Vagina (tissue), 2 donors: Measurements from ENCODE around the gene GOLIM4. TPM values are rescaled to one million over a fixed set of nuclear protein-coding genes. Genes with fewer than 3 reads are reported as not detected.
"Not testable (repeated sequence)": the region's sequence is repeated elsewhere in the genome, so short reads cannot be mapped to it uniquely, and the experiment has no call there.

Source experiments
- DNase-seq, 2 donors: peaks; one replicate each; pipeline ENCODE4 v3.0.0-alpha.2; 2017; ENCODE audit errors: extremely low spot score in 2 of 2
- H3K27ac ChIP-seq: fragments of 200-600 bp; sonication (generic); one replicate; pipeline ENCODE4 v1.5.1; 2019
- H3K27me3 ChIP-seq: fragments of 200-600 bp; sonication (generic); one replicate; pipeline ENCODE4 v1.5.1; 2019
- H3K36me3 ChIP-seq, 2 donors: fragments of 200-600 bp; sonication (generic); one replicate each; pipeline ENCODE4 v1.5.1; 2017 to 2019
- H3K4me1 ChIP-seq: fragments of 200-600 bp; sonication (generic); one replicate; pipeline ENCODE4 v1.5.1; 2019
- H3K4me3 ChIP-seq, 2 donors: fragments of 200-600 bp; sonication (generic); 1 replicate in 1 of 2; 2 replicates in 1 of 2; pipeline ENCODE4 v1.5.1; 2016 to 2019
- H3K9me3 ChIP-seq: fragments of 200-600 bp; sonication (generic); one replicate; pipeline ENCODE4 v1.5.1; 2019
- POLR2A ChIP-seq, 2 donors: fragments of 450-650 bp; IDR thresholded peaks; one replicate each; pipeline ENCODE4 v1.6.1; 2017; ENCODE audit warnings: antibody characterized with exemption in 2 of 2, mild to moderate bottlenecking in 2 of 2, moderate library complexity in 2 of 2
- POLR2AphosphoS5 ChIP-seq, 2 donors: sonication (generic); formaldehyde crosslinking; IDR thresholded peaks; one replicate each; pipeline ENCODE4 v1.9.0; 2017; ENCODE audit warnings: antibody characterized with exemption in 2 of 2, mild to moderate bottlenecking in 2 of 2, low read depth in 1 of 2; ENCODE audit not compliant: insufficient read depth in 1 of 2
- intact Hi-C: fragments of 100-400 bp; cut with DNase I; formaldehyde crosslinking; loops from one replicate; pipeline ENCODE4 v1.15.1; 2023
- total RNA-seq: library from RNA; depleted of rRNA; stranded (reverse); fragments of >200 nt; gene quantifications from one replicate; pipeline ENCODE4 v1.2.3, GENCODE V29; 2016
- TF ChIP-seq, protein P1 (sequence below), 3 experiments: fragments of 450-650 bp in 2 of 3; fragments of 200-600 bp in 1 of 3; sonication (generic) in 1 of 3; IDR thresholded peaks; one replicate each; pipeline ENCODE4 v1.5.1; 2017 to 2019; ENCODE audit warnings: antibody characterized with exemption in 3 of 3, mild to moderate bottlenecking in 2 of 3, moderate library complexity in 2 of 3

Gene GOLIM4
- total RNA-seq, 1 donor from 2014 or later = 36.8 TPM

DNA sequence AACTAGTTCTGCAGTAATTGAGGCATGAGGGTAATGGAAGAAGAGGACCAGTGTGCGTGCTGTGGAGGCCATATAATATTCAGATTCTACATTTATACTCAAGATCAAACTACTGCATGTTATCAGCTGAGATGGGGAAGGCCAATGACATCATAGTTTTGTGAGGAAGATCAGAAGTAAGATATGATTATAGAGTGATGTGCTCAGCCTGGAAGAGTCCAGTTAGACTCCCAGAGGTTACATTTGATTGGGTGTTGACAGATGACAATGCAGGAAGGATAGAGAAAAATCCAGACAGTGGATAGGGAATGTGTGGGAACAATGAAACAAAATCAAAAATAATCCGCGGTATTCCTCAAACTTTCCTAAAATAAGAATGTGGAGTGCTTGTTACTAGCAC, 35.4 kb downstream of the GOLIM4 start:
- Histone ChIP-seq H3K4me1 (peaks cover 12% of the 10 kb centered on the region), H3K36me3 (no peaks in the 10 kb centered on the region), H3K27me3 (no peaks in the 10 kb centered on the region), H3K4me3 (no peak overlapping the region), H3K27ac (no peak overlapping the region), H3K9me3 (no peaks in the 10 kb centered on the region)
- no peak for TF ChIP-seq POLR2A (IDR thresholded peaks at IDR 0.05)
- TF ChIP-seq POLR2AphosphoS5 (IDR thresholded peaks at IDR 0.05; ENCODE audit: insufficient read depth in 1 of 2, low read depth in 1 of 2) = no peak
- TF ChIP-seq, protein P1, sequence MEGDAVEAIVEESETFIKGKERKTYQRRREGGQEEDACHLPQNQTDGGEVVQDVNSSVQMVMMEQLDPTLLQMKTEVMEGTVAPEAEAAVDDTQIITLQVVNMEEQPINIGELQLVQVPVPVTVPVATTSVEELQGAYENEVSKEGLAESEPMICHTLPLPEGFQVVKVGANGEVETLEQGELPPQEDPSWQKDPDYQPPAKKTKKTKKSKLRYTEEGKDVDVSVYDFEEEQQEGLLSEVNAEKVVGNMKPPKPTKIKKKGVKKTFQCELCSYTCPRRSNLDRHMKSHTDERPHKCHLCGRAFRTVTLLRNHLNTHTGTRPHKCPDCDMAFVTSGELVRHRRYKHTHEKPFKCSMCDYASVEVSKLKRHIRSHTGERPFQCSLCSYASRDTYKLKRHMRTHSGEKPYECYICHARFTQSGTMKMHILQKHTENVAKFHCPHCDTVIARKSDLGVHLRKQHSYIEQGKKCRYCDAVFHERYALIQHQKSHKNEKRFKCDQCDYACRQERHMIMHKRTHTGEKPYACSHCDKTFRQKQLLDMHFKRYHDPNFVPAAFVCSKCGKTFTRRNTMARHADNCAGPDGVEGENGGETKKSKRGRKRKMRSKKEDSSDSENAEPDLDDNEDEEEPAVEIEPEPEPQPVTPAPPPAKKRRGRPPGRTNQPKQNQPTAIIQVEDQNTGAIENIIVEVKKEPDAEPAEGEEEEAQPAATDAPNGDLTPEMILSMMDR (IDR thresholded peaks at IDR 0.05) = no peak
- no peak for DNase-seq
- intact Hi-C loops = no loop called here

DNA sequence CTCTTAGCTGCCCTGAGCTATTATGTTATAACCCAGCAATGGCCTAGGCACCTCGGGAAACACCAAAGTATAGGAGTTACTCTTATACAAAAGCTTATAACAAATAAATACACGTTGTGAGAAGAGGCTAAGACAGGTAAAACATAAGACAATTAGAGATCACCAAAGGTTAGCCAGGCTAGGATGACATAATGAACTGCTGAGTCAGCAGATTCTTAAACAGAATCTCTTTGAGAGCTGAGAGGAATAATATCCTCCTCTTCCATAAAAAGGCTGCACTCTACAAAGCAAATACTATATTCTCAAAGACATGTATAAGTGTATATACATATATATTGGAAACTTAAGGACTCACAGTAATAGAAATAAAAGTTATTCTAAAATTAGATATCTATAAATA, 37.2 kb downstream of the GOLIM4 start:
- Histone ChIP-seq H3K27ac (no peak overlapping the region), H3K27me3 (no peaks in the 10 kb centered on the region), H3K4me3 (no peak overlapping the region), H3K4me1 (peaks cover 4% of the 10 kb centered on the region), H3K9me3 (no peaks in the 10 kb centered on the region), H3K36me3 (no peaks in the 10 kb centered on the region)
- no peak for DNase-seq
- TF ChIP-seq POLR2A (IDR thresholded peaks at IDR 0.05) = no peak
- TF ChIP-seq, protein P1 (IDR thresholded peaks at IDR 0.05) = no peak
- intact Hi-C loops = no loop called here

DNA sequence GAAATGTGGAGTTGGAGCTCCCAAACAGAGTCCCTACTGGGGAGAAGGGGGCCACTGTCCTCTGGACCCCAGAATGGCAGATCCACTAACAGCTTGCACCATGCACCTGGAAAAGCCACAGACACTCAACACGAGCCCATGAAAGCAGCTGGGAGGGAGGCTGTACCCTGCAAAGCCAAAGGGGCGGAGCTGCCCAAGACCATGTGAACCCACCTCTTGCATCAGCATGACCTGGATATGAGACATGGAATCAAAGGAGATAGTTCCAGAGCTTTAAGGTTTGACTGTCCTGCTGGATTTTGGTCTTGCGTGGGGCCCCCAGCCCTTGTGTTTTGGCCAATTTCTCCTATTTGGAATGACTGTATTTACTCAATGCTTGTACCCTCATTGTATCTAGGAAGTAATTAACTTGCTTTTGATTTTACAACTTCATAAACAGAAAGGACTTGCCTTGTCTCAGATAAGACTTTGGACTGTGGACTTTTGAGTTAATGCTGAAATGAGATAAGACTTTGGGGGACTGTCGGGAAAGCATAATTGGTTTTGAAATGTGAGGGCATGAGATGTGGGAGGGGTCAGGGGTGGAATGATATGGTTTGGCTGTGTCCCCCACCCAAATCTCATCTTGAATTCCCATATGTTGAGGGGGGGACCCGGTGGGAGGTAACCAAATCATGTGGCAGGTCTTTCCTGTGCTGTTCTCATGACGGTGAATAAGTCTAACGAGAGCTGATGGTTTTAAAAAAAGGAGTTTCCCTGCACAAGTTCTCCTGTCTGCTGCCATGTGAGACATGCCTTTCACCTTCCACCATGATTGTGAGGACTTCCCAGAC, 39.1 kb downstream of the GOLIM4 start:
- H3K36me3 ChIP-seq, H3K4me3 ChIP-seq, DNase-seq, H3K27ac ChIP-seq, H3K4me1 ChIP-seq, H3K27me3 ChIP-seq, H3K9me3 ChIP-seq, intact Hi-C loops: not testable (repeated sequence)

DNA sequence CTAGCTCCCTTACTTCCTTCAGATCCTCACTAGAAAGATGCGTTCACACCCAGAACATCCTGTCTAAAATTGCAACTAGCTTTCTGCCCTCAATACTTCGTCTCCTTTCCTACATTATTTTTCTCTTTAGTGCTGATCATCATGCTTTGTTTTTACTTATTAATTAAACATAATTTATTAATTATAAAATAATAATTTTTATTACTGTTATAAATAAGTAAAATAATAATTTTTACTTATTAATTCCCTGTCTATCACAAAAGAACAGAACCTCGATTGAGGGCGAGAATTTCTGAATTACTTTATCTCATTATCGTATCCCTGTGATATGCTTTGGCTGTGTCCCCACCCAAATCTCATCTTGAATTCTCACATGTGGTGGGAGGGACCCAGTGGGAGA, 41.3 kb downstream of the GOLIM4 start:
- no peak overlapping the region for H3K4me3 ChIP-seq
- no peaks in the 10 kb centered on the region for H3K36me3 ChIP-seq
- H3K27ac ChIP-seq = no peak overlapping the region
- no peak for DNase-seq
- no peaks in the 10 kb centered on the region for H3K9me3 ChIP-seq
- no peak for TF ChIP-seq POLR2AphosphoS5 (IDR thresholded peaks at IDR 0.05; ENCODE audit: insufficient read depth in 1 of 2, low read depth in 1 of 2)
- TF ChIP-seq POLR2A (IDR thresholded peaks at IDR 0.05) = no peak
- TF ChIP-seq, protein P1 (IDR thresholded peaks at IDR 0.05) = no peak
- peaks cover 14% of the 10 kb centered on the region for H3K4me1 ChIP-seq
- intact Hi-C loops = no loop called here
- H3K27me3 ChIP-seq = no peaks in the 10 kb centered on the region

DNA sequence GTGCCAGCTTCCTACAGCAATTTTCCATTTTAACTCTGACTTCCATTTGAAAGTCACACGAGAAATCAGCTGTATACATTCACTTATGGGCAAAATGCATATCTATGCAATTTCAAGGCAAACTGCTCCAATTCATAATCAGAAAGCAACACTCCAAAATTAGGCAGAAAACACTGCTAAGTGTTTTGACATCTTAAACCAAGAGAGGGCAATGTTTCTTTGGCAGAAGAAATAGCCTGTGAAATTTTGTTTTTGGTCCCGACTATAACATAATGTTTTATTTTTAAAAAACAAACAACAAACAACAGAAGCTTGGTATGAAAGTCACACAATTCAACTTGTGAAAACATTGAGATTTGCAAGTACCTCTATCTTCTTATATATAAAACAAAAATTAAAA, 42.6 kb downstream of the GOLIM4 start:
- no peaks in the 10 kb centered on the region for H3K9me3 ChIP-seq
- TF ChIP-seq, protein P1 (IDR thresholded peaks at IDR 0.05) = no peak
- TF ChIP-seq POLR2AphosphoS5 (IDR thresholded peaks at IDR 0.05; ENCODE audit: insufficient read depth in 1 of 2, low read depth in 1 of 2) = no peak
- TF ChIP-seq POLR2A (IDR thresholded peaks at IDR 0.05) = no peak
- peaks cover 17% of the 10 kb centered on the region for H3K4me1 ChIP-seq
- H3K27me3 ChIP-seq = no peaks in the 10 kb centered on the region
- intact Hi-C loops = no loop called here
- no peaks in the 10 kb centered on the region for H3K36me3 ChIP-seq
- DNase-seq = no peak
- no peak overlapping the region for H3K27ac ChIP-seq
- H3K4me3 ChIP-seq = no peak overlapping the region
